Neural progenitor cell (in vitro differentiated cells): ENCODE measurements around the gene USP36.

ENCODE experiments used
- EZH2phosphoT487 ChIP-seq: fragments of 200-600 bp; sonication (generic); IDR thresholded peaks from 2 replicates; pipeline ENCODE4 v1.6.1; 2017; ENCODE audit warnings: antibody characterized with exemption
- TF ChIP-seq, protein P1 (sequence below): fragments of 200-600 bp; sonication (generic); IDR thresholded peaks from 2 replicates; pipeline ENCODE4 v1.5.1; 2017; ENCODE audit warnings: antibody characterized with exemption, mild to moderate bottlenecking

DNA sequence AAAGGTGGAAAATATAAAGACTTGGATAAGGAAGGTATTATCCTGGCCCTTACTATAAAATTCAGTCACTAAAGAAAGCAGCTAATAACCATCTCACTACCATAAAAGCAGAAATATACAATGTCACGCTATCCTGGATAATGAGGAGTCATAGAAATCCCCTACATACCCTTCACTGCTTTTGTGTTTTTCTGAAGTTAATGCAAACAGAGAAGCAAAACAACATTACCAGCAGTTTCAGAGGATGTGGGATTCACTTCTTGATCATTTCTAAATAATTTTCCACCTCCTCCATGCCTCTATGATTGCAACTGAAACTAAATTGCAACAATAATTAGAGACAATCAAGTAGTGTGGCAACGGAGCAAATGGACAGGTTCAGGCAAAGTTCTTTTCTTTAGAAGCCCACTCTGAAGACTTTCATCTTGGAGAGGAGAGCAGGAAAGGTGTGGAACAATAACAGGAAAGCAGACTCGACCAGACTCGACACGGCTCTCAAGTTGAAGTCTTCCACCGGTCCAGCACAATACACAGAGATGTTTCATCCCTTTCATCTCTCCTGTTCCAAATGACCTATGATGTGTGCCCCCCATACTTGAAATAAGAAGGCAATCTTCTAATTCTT, 68.7 kb downstream of the USP36 start:
- TF ChIP-seq, protein P1, sequence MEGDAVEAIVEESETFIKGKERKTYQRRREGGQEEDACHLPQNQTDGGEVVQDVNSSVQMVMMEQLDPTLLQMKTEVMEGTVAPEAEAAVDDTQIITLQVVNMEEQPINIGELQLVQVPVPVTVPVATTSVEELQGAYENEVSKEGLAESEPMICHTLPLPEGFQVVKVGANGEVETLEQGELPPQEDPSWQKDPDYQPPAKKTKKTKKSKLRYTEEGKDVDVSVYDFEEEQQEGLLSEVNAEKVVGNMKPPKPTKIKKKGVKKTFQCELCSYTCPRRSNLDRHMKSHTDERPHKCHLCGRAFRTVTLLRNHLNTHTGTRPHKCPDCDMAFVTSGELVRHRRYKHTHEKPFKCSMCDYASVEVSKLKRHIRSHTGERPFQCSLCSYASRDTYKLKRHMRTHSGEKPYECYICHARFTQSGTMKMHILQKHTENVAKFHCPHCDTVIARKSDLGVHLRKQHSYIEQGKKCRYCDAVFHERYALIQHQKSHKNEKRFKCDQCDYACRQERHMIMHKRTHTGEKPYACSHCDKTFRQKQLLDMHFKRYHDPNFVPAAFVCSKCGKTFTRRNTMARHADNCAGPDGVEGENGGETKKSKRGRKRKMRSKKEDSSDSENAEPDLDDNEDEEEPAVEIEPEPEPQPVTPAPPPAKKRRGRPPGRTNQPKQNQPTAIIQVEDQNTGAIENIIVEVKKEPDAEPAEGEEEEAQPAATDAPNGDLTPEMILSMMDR: no peak
- TF ChIP-seq EZH2phosphoT487: no peak
